GM12878 (cell line): ENCODE measurements around the gene RAD51B. TPM values are rescaled to one million over a fixed set of nuclear protein-coding genes. Genes with fewer than 3 reads are reported as not detected.

Experiments
- ATAC-seq: fragments of 200-7000 bp; cut with Tn5 transposase; 3 replicates; pipeline ENCODE4 v1.9.1; 2020; ENCODE audit warnings: mild to moderate bottlenecking, moderate library complexity
- BruUV-seq: library from RNA; stranded (reverse); fragments of 400-500 nt; replicated peaks from 2 replicates; lab custom pipeline; 2021; lab: Mats Ljungman, UMichigan
- CTCF ChIA-PET: fragments of 300-600 bp; sonication (Branson Sonifier 250); formaldehyde crosslinking; extraction: SDS; loops from one replicate; lab custom pipeline; 2021; ENCODE audit warnings: inconsistent platforms; lab: Yijun Ruan, JAX
- POLR2A ChIA-PET: fragments of 350-600 bp; formaldehyde crosslinking; extraction: SDS; loops from one replicate; lab custom pipeline; 2021; ENCODE audit warnings: inconsistent platforms; lab: Charles Lee
- RAD21 ChIA-PET: fragments of 300-600 bp; sonication (Branson Sonifier 250); formaldehyde crosslinking; loops from one replicate; lab custom pipeline; 2023; ENCODE audit warnings: antibody characterized with exemption; ENCODE audit not compliant: unreplicated experiment; lab: Charles Lee
- SMC1A ChIA-PET: fragments of 300-600 bp; sonication (Branson Sonifier 250); formaldehyde crosslinking; loops from one replicate; lab custom pipeline; 2023; ENCODE audit not compliant: unreplicated experiment, uncharacterized antibody; lab: Charles Lee
- DNase-seq: peaks from one replicate; pipeline ENCODE4 v3.0.0-alpha.2; 2011; ENCODE audit warnings: low read depth, low spot score
- FAIRE-seq: peaks from 3 replicates; lab custom pipeline; 2011; peaks lifted over from hg19 to GRCh38; lab: Jason Lieb, UNC
- H2AFZ ChIP-seq: 2 replicates; pipeline ENCODE4 v1.6.0; 2011; ENCODE audit warnings: low read depth, low read length, control low read depth; ENCODE audit not compliant: control insufficient read depth
- H3K27ac ChIP-seq: 2 replicates; pipeline ENCODE4 v1.5.1; 2011; ENCODE audit warnings: control low read depth; ENCODE audit not compliant: control insufficient read depth, insufficient read depth
- H3K27me3 ChIP-seq, 2 experiments: replicated peaks in 1 of 2; 2 replicates each; pipeline versions ENCODE4 v1.6.0 to v1.6.1; 2011; ENCODE audit warnings: low read length in 1 of 2; ENCODE audit not compliant: control insufficient read depth in 2 of 2, insufficient read depth in 2 of 2
- H3K36me3 ChIP-seq, 2 experiments: 2 replicates each; pipeline ENCODE4 v1.5.1; 2011; ENCODE audit warnings: low read length in 1 of 2; ENCODE audit not compliant: control insufficient read depth in 2 of 2, insufficient read depth in 2 of 2
- H3K4me1 ChIP-seq: 2 replicates; pipeline ENCODE4 v1.6.1; 2011; ENCODE audit warnings: mild to moderate bottlenecking, low read length, moderate library complexity, mixed read lengths; ENCODE audit not compliant: control insufficient read depth, insufficient read depth
- H3K4me2 ChIP-seq: 2 replicates; pipeline ENCODE4 v1.6.0; 2011; ENCODE audit warnings: control low read depth; ENCODE audit not compliant: control insufficient read depth, insufficient read depth
- H3K4me3 ChIP-seq: fragments of 200-600 bp; sonication (generic); 2 replicates; pipeline ENCODE4 v1.5.1; 2016
- H3K79me2 ChIP-seq: 2 replicates; pipeline ENCODE4 v1.6.0; 2011; ENCODE audit warnings: low read length; ENCODE audit not compliant: control insufficient read depth, insufficient read depth
- H3K9ac ChIP-seq: 2 replicates; pipeline ENCODE4 v1.8.0; 2011; ENCODE audit warnings: low read length, control low read depth, mixed read lengths; ENCODE audit not compliant: control insufficient read depth, insufficient read depth
- H3K9me3 ChIP-seq: replicated peaks from 3 replicates; pipeline ENCODE4 v1.5.1; 2011; ENCODE audit warnings: mild to moderate bottlenecking, low read length; ENCODE audit not compliant: control insufficient read depth, insufficient read depth
- H4K20me1 ChIP-seq: 2 replicates; pipeline ENCODE4 v1.6.0; 2011; ENCODE audit not compliant: control insufficient read depth, insufficient read depth
- ASH2L ChIP-seq: fragments of 300-600, 200-600 bp; sonication (generic); IDR thresholded peaks from 2 replicates; pipeline ENCODE4 v1.6.1; 2017; ENCODE audit warnings: low read depth, mild to moderate bottlenecking, borderline replicate concordance
- CREB1 ChIP-seq: IDR thresholded peaks from 2 replicates; pipeline ENCODE4 v1.6.1; 2012; ENCODE audit warnings: low read depth, mild to moderate bottlenecking, inconsistent platforms
- EED ChIP-seq: sonication (generic); IDR thresholded peaks from 2 replicates; pipeline ENCODE4 v1.6.1; 2016; ENCODE audit warnings: antibody characterized with exemption, low read depth
- IRF4 ChIP-seq: IDR thresholded peaks from 2 replicates; pipeline ENCODE4 v1.6.1; 2011; ENCODE audit warnings: low read depth, low read length
- NBN ChIP-seq: fragments of 450-650 bp; IDR thresholded peaks from 2 replicates; pipeline ENCODE4 v1.6.1; 2016
- POU2F2 ChIP-seq: IDR thresholded peaks from 3 replicates; pipeline ENCODE4 v1.6.1; 2011; ENCODE audit warnings: low read depth, mild to moderate bottlenecking, low read length, borderline replicate concordance
- RAD21 ChIP-seq: IDR thresholded peaks from 2 replicates; pipeline ENCODE4 v1.6.1; 2011; ENCODE audit warnings: mild to moderate bottlenecking, low read depth, low read length, moderate library complexity; ENCODE audit not compliant: insufficient read depth
- SP1 ChIP-seq: IDR thresholded peaks from one replicate; pipeline ENCODE4 v1.6.1; 2011; ENCODE audit warnings: low read depth, low read length
- USF1 ChIP-seq: IDR thresholded peaks from 2 replicates; pipeline ENCODE4 v1.6.1; 2011; ENCODE audit warnings: borderline replicate concordance, low read depth, mild to moderate bottlenecking, moderate library complexity, mixed read lengths, low read length; ENCODE audit not compliant: insufficient read depth; ENCODE audit errors: extremely low read length
- ZBTB33 ChIP-seq: fragments of 450-650 bp; IDR thresholded peaks from 2 replicates; pipeline ENCODE4 v1.6.1; 2017; ENCODE audit warnings: mild to moderate bottlenecking
- ZNF622 ChIP-seq: fragments of 450-650 bp; IDR thresholded peaks from 2 replicates; pipeline ENCODE4 v1.6.1; 2017; ENCODE audit warnings: mild to moderate bottlenecking, inconsistent platforms
- WGBS: methylation state at CpG from one replicate; pipeline ENCODE4 v1.1.6; 2016; ENCODE audit warnings: low lambda C conversion rate; ENCODE audit not compliant: insufficient replicate concordance, insufficient coverage; ENCODE audit errors: missing lambda C conversion rate; 5-methylcytosine and 5-hydroxymethylcytosine counted together
- in situ Hi-C: fragments of 300-500 bp; cut with MboI; formaldehyde crosslinking; loops from 9 replicates; pipeline ENCODE4 v1.14.3; 2018; ENCODE audit warnings: mixed read lengths
- intact Hi-C: fragments of 100-400 bp; cut with micrococcal nuclease; formaldehyde crosslinking; loops from one replicate; pipeline ENCODE4 v1.14.2; 2022; ENCODE audit not compliant: unreplicated experiment
- polyA plus RNA-seq, 11 experiments: library from polyadenylated mRNA; depleted of rRNA in 4 of 11; unstranded in 6 of 11; stranded (reverse) in 5 of 11; fragments of >200 nt; fragmentation: Nextera tagmentation in 4 of 11; fragmentation: Illumina TruSeq in 1 of 11; extraction: Ambion mirVana in 4 of 11; extraction: Trizol in 1 of 11; gene quantifications; 1 replicate in 1 of 11; 2 replicates in 10 of 11; pipeline versions ENCODE4 v1.2.1 to v1.2.3, GENCODE V29; 2011 to 2016; ENCODE audit warnings: inconsistent platforms in 2 of 11, missing spikeins in 2 of 11, low read depth in 1 of 11
- total RNA-seq, 4 experiments: library from RNA; depleted of rRNA in 3 of 4; stranded (reverse); fragments of >200 nt in 3 of 4; fragmentation: Illumina TruSeq in 1 of 4; extraction: Trizol in 1 of 4; gene quantifications; 2 replicates each; pipeline versions ENCODE4 v1.2.1 to v1.2.3, GENCODE V29; 2013 to 2021

The RAD51B gene
- total and polyA plus RNA-seq, 10 of the 15 experiments (the other 5 are each of a cell fraction or from before 2014, with no cell fraction given), result 9.8 to 26.8 (median 21.3) TPM

GRCh38 chr14:68518761-68519670, 699.4 kb downstream of the RAD51B start:
- peaks cover 22% of the 10 kb centered on the region for H3K4me1 ChIP-seq
- WGBS, result 90% methylated on average over 7 of the region's 7 CpGs
- H3K27ac ChIP-seq, result no peak overlapping the region
- ChIA-PET SMC1A (interaction anchor here (0.8 to 6.8 kb wide), 24 partner anchors 8 to 261 kb away, joined by 3 to 55 read pairs (median 3); no protein-coding TSS in a partner anchor), POLR2A (interaction anchor here (0.6 to 4.5 kb wide), 5 partner anchors 9 to 116 kb away, joined by 3 to 20 read pairs (median 4); no protein-coding TSS in a partner anchor), CTCF (interaction anchor here (0.6 to 2.6 kb wide), 9 partner anchors 11 to 298 kb away, joined by 3 to 9 read pairs (median 3); no protein-coding TSS in a partner anchor), RAD21 (interaction anchor here (0.6 to 2.4 kb wide), 11 partner anchors 10 to 210 kb away, joined by 3 to 21 read pairs (median 4); no protein-coding TSS in a partner anchor)
- BruUV-seq, result no TSS peak
- H3K4me2 ChIP-seq, result peak overlapping the region; percentile 53
- DNase-seq, result no peak
- no peaks in the 10 kb centered on the region for H3K36me3 ChIP-seq
- H3K9me3 ChIP-seq, result no peaks in the 10 kb centered on the region
- no peaks in the 10 kb centered on the region for H4K20me1 ChIP-seq
- no peaks in the 10 kb centered on the region for H3K27me3 ChIP-seq
- FAIRE-seq, result no peak
- no peak for ATAC-seq
- TF ChIP-seq ASH2L (no peak), POU2F2 (no peak), ZNF622 (no peak), USF1 (no peak), ZBTB33 (no peak), EED (no peak), SP1 (no peak), NBN (no peak), IRF4 (no peak), RAD21 (no peak), CREB1 (no peak)
- H3K79me2 ChIP-seq, result no peaks in the 10 kb centered on the region
- in situ Hi-C loops, result no loop called here
- H3K4me3 ChIP-seq, result no peak overlapping the region
- no peak overlapping the region for H2AFZ ChIP-seq
- no peak overlapping the region for H3K9ac ChIP-seq
- intact Hi-C loops, result loop anchor here (10.0 kb wide), 1 partner anchor 166 kb away; no protein-coding TSS in a partner anchor
